Psoas muscle (tissue), 8 donors: ENCODE measurements around the gene SLC15A1. TPM values are rescaled to one million over a fixed set of nuclear protein-coding genes. Genes with fewer than 3 reads are reported as not detected.

ENCODE experiments used
- ATAC-seq, 4 donors: fragments of 200-7000 bp; cut with Tn5 transposase; one replicate each; pipeline ENCODE4 v1.9.1; 2020; ENCODE audit warnings: moderate library complexity in 3 of 4, mild to moderate bottlenecking in 2 of 4
- DNase-seq, 2 donors: peaks; one replicate each; pipeline ENCODE4 v3.0.0-alpha.2; 2020
- H3K27ac ChIP-seq: fragments of 200-600 bp; one replicate; pipeline ENCODE4 v1.8.0; 2022
- H3K27me3 ChIP-seq, 3 donors: fragments of 200-600 bp in 1 of 3; one replicate each; pipeline versions ENCODE4 v1.6.1 to v1.8.0; 2013 to 2022; ENCODE audit warnings: low read length in 2 of 3, mild to moderate bottlenecking in 2 of 3, moderate library complexity in 1 of 3; ENCODE audit not compliant: insufficient read depth in 3 of 3
- H3K36me3 ChIP-seq, 2 donors: fragments of 200-600 bp in 1 of 2; one replicate each; pipeline versions ENCODE4 v1.6.1 to v1.8.0; 2013 to 2022; ENCODE audit warnings: low read depth in 1 of 2, mild to moderate bottlenecking in 1 of 2, moderate library complexity in 1 of 2; ENCODE audit not compliant: insufficient read depth in 1 of 2
- H3K4me1 ChIP-seq: fragments of 200-600 bp; one replicate; pipeline ENCODE4 v1.8.0; 2022
- H3K4me3 ChIP-seq: fragments of 200-600 bp; one replicate; pipeline ENCODE4 v1.8.0; 2022; ENCODE audit warnings: mild to moderate bottlenecking
- H3K9me3 ChIP-seq: fragments of 200-600 bp; one replicate; pipeline ENCODE4 v1.8.0; 2022
- CTCF ChIP-seq: fragments of 200-600 bp; IDR thresholded peaks from one replicate; pipeline ENCODE4 v1.8.0; 2022; ENCODE audit warnings: antibody characterized with exemption
- WGBS, 3 donors: extraction: QIAGEN DNeasy Blood & Tissue Kit; methylation state at CpG; one replicate each; pipeline versions ENCODE4 v1.1.6 to v1.1.7; 2013; 5-methylcytosine and 5-hydroxymethylcytosine counted together
- intact Hi-C, 2 donors: fragments of 100-400 bp; cut with DNase I; formaldehyde crosslinking; loops; one replicate each; pipeline versions ENCODE4 v1.11.0 to v1.14.2; 2022
- polyA plus RNA-seq, 3 donors: library from polyadenylated mRNA; stranded (reverse); fragments of 200-250 nt; gene quantifications; one replicate each; pipeline ENCODE4 v1.2.3, GENCODE V29; 2013
- total RNA-seq, 4 donors: library from RNA; stranded (reverse); fragmentation: NEBNext Ultra II Directional in 2 of 4; extraction: Animal tissue kit (Norgen Biotek cat#: 25700) in 2 of 4; gene quantifications; one replicate each; pipeline versions ENCODE4 v1.2.1 to v1.2.4, GENCODE V29; 2021 to 2023
- donor health status: healthy with polysubstance abuse.
- donor health status: DM: no; HTN: no; CAD: no; lungs with moderate emphysema.
- donor health status: Bipolar disorder and iron deficiency.
- donor health status: healthy.
- donor health status: DM: yes; HTN: yes; CAD: no.
- donor health status: DM: no; HTN: no; CAD: no.
- donor health status: DM: no; HTN: no; CAD: no.
- donor health status: DM: yes; HTN: yes; CAD: no.

Gene SLC15A1
- total and polyA plus RNA-seq, 7 donors, result 0.03 to 0.19 (median 0.08) TPM; not detected in 4

GRCh38 chr13:98746968-98747367 lies 5.5 kb downstream of the SLC15A1 start:
- no peak overlapping the region for H3K27ac ChIP-seq
- WGBS, 3 donors, result 92 to 95% (median 92%) methylated on average over 8 of the region's 8 CpGs
- no peaks in the 10 kb centered on the region for H3K9me3 ChIP-seq
- no peak overlapping the region for H3K4me3 ChIP-seq
- DNase-seq, result no peak
- peaks cover 0 to 16% (median 6%) of the 10 kb centered on the region in 3 donors for H3K27me3 ChIP-seq
- H3K4me1 ChIP-seq, result no peaks in the 10 kb centered on the region
- intact Hi-C loops, result no loop called here
- H3K36me3 ChIP-seq, result no peaks in the 10 kb centered on the region
- ATAC-seq, result no peak
- no peak for TF ChIP-seq CTCF

DNA sequence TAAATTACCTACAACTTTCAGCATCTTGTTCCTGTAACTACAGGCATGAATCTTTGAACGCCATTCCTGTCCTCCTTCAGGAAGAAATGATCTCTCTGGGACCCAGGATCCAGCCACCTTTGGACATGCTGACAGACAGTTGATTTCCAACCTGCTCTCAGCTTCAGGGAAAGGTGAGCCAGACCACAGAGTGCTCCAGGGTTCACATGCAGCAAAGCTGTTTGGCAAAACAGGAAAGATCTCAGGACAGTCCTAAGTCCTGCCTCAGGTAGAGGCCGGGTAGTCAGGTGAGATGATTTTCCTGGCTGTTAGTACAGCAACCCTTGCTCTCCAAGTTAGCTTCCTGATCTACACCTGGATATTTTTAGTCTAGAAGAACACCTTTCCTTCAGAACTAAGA lies 9.1 kb downstream of the SLC15A1 start:
- intact Hi-C loops, result no loop called here
- Histone ChIP-seq H3K27me3 (no peaks in the 10 kb centered on the region), H3K4me3 (no peak overlapping the region), H3K27ac (no peak overlapping the region), H3K4me1 (no peaks in the 10 kb centered on the region), H3K36me3 (no peaks in the 10 kb centered on the region), H3K9me3 (peaks cover under 1% of the 10 kb centered on the region)
- WGBS, 3 donors, result 84 to 86% (median 86%) methylated on average over 2 of the region's 2 CpGs
- DNase-seq (no peak), ATAC-seq (no peak)
- no peak for TF ChIP-seq CTCF

DNA sequence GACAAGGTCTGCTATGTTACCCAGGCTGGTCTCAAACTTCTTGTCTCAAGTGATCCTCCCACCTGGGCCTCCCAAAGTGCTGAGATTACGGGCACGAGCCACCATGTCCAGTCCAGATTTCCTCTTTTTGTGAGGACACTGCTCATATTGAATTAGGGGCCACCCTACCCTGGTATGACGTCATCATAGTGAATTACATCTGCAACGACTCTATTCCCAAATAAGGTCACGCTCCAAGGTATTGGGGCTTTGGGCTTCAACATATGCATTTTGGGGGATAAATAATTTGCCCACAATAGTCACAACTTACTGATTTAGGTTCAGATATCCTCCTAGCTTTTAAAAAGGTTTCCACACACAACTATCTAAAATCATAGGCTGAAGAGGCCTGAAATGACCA lies 9.5 kb downstream of the SLC15A1 start:
- H3K36me3 ChIP-seq, result no peaks in the 10 kb centered on the region
- H3K9me3 ChIP-seq, result peaks cover 4% of the 10 kb centered on the region
- DNase-seq (no peak), ATAC-seq (no peak)
- intact Hi-C loops, result no loop called here
- TF ChIP-seq CTCF, result no peak
- H3K27me3 ChIP-seq, result no peaks in the 10 kb centered on the region
- H3K27ac ChIP-seq, result no peak overlapping the region
- no peak overlapping the region for H3K4me3 ChIP-seq
- H3K4me1 ChIP-seq, result no peaks in the 10 kb centered on the region
- WGBS, 3 donors, result 83 to 87% (median 84%) methylated on average over 5 of the region's 5 CpGs

DNA sequence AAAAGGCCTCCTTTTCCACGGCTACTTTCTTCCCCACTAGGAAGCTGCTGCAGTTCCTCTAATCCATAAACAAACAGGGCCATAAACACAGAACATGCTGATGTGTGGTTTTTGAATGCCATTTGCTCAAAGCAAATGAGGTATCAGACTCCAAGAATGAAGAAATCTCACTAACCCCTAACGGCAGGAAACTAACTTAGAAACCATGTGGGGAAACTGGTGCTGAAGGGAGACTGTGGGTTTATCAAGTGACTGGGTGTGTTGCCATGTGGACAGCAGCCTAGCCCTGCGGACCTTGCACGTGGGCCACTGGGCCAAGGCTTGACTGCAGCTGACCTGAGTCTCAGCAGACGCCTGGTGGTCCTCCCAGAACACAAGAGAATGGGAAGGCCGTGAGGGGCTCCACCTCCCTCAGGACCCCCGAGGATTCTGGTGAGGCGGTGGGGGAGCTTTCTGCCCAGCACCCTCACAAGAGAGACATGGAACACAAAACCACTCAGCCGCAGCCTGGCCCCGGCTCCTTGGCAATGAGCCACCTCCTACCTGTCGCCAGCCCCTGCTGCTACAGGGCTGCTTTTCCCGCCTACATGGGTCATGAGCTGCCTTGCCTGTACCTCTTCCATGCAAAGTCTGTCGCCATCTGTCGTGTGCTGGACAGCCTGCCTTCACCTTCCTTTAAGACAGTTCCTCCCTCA lies 10.6 kb downstream of the SLC15A1 start:
- intact Hi-C loops, result no loop called here
- Histone ChIP-seq H3K4me1 (no peaks in the 10 kb centered on the region), H3K9me3 (peaks cover 5% of the 10 kb centered on the region), H3K36me3 (no peaks in the 10 kb centered on the region), H3K27me3 (no peaks in the 10 kb centered on the region), H3K27ac (no peak overlapping the region), H3K4me3 (no peak overlapping the region)
- ATAC-seq (no peak), DNase-seq (no peak)
- 78 to 81% (median 80%) methylated on average over 14 of the region's 14 CpGs for WGBS, 3 donors
- TF ChIP-seq CTCF, result no peak

GRCh38 chr13:98740131-98740530 lies 12.3 kb downstream of the SLC15A1 start:
- intact Hi-C loops, result no loop called here
- Histone ChIP-seq H3K9me3 (peaks cover 5% of the 10 kb centered on the region), H3K36me3 (no peaks in the 10 kb centered on the region), H3K4me3 (no peak overlapping the region), H3K27ac (no peak overlapping the region), H3K27me3 (no peaks in the 10 kb centered on the region), H3K4me1 (no peaks in the 10 kb centered on the region)
- ATAC-seq (no peak), DNase-seq (no peak)
- TF ChIP-seq CTCF, result no peak
- 84 to 90% (median 89%) methylated on average over 8 of the region's 8 CpGs for WGBS, 3 donors
